ENCODE measurements around the gene CUX1. TPM values are rescaled to one million over a fixed set of nuclear protein-coding genes. Genes with fewer than 3 reads are reported as not detected.

The CUX1 gene
- total RNA-seq, 1 experiment from 2014 or later, result 39.6 TPM

DNA sequence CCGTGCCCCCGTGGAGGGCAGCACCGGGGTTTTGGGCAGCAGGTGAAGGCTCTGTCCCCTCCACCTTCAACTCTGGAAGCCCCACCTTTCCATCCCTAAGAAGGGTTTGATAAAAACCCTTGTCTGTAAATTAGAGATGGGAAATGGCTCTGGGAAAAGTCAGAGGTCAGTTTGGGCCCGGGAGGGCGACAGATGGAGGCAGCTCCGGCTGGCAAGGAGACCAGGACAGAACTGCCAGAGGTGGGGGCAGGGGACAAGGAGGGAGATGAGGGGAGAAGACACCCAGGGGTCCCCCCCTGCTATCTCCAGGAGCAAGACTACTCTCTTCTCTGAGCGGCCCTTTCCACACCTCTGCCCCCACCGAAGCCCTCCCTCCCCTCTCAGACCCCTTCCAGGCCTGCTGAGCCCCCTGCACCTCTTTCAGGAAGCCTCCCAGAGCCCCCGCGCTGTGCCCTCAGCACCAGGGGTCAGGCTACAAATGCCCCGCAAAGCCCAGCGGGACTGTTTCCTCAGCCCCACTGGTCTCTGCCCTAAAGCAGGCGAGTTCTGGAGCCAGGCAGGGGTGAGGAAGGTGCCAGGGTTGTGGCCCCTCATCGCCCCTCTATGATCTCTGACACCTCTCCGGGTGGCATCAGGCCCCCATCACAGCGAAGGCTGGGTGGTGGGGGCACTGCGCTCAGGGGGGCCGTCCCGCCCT, 468.3 kb downstream of the CUX1 start:
- POLR2A ChIA-PET (ENCODE audit: unreplicated experiment), result no interaction called here
- Histone ChIP-seq H4K20me1 (ENCODE audit: low read length) (no peaks in the 10 kb centered on the region), H2AFZ (ENCODE audit: low read length) (peak overlapping the region; percentile 97), H3K9me2 (replicated peaks; ENCODE audit: low read length) (no peaks in the 10 kb centered on the region), H3K79me2 (ENCODE audit: low read length) (no peaks in the 10 kb centered on the region), H3K9ac (ENCODE audit: low read length) (peak overlapping the region; percentile 80; the same call in 1 of the 2 replicates), H3F3A (ENCODE audit: low read length, unreplicated experiment) (no peaks in the 10 kb centered on the region), H3K4me2 (ENCODE audit: low read length) (peak overlapping the region; percentile 99), H3K4me1 (ENCODE audit: insufficient read depth, low read length) (peaks cover 11% of the 10 kb centered on the region), H3K27me3 (ENCODE audit: low read length) (no peaks in the 10 kb centered on the region), H3K4me3 (ENCODE audit: low read length) (peak overlapping the region; percentile 84), H3K36me3 (ENCODE audit: low read depth, low read length) (no peaks in the 10 kb centered on the region), H3K27ac (ENCODE audit: low read length) (no peak overlapping the region), H3K9me3 (ENCODE audit: low read length) (no peaks in the 10 kb centered on the region)
- intact Hi-C loops (cut with micrococcal nuclease), result loop anchor here (5.0 kb wide), 1 partner anchor 77 kb away; no protein-coding TSS in a partner anchor
- ATAC-seq (no peak), DNase-seq (no peak)
- TF ChIP-seq, protein P1, sequence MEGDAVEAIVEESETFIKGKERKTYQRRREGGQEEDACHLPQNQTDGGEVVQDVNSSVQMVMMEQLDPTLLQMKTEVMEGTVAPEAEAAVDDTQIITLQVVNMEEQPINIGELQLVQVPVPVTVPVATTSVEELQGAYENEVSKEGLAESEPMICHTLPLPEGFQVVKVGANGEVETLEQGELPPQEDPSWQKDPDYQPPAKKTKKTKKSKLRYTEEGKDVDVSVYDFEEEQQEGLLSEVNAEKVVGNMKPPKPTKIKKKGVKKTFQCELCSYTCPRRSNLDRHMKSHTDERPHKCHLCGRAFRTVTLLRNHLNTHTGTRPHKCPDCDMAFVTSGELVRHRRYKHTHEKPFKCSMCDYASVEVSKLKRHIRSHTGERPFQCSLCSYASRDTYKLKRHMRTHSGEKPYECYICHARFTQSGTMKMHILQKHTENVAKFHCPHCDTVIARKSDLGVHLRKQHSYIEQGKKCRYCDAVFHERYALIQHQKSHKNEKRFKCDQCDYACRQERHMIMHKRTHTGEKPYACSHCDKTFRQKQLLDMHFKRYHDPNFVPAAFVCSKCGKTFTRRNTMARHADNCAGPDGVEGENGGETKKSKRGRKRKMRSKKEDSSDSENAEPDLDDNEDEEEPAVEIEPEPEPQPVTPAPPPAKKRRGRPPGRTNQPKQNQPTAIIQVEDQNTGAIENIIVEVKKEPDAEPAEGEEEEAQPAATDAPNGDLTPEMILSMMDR (conservative IDR thresholded peaks at IDR 0.05; ENCODE audit: low read depth, low read length), result no peak
- TF ChIP-seq EZH2 (IDR thresholded peaks at IDR 0.05; ENCODE audit: low read length, unreplicated experiment), result no peak
- no peak for TF ChIP-seq EZH2phosphoT487 (IDR thresholded peaks at IDR 0.05; ENCODE audit: borderline replicate concordance, low read length)
- BruUV-seq (replicated peaks), result no TSS peak
- CTCF ChIA-PET, result interaction anchor here (0.6 kb wide), 1 partner anchor 41 kb away, joined by 3 read pairs; no protein-coding TSS in a partner anchor

DNA sequence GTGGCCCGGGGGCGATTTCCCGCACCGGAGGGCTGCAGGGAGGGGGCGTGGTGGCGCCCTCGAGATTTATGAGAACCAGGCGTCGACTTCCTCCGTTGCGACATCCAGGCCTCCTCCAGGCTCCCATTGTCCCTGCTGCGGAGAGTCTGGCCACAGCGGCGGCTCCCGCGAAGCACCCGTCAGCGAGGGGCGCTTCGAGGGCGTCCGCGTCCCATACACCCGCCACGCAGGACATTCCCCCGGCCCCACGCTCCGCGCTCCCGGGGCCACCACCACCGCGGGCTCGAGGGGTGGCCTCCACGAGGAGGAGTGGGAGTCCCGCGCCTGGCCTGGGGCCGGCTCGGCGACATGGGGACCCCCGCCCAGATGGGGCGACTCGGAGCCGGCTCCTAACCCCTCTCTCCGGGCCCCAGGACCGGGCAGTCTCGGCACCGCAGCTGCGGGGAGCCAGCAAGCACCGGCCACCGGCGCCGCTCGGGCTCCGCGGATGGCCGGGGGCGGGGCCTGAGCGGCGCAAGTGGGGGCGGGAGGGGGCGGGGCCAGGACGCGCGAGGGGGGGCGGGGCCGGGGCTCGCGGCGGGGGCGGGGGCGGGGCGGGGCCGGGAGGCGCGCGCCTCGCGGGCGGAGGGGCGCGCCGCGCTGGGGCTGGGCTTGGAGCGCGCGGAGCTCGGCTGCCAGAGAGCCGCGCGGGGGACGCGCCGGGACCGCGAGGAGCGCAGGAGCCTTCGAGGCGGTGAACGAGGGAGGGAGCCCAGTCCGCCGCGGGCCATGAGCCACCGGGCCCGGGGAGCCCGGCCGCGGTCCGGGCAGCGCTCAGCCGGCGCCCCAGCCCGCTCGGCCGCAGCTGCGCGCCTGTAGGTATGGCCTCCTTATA, 469.0 kb downstream of the CUX1 start, which contains the start of gene SH2B2:
TSS of gene SH2B2 (plus strand) at position 632 of the 874 bp plus-strand sequence. CDS start 13,683 bp downstream, outside the sequence.
- TF ChIP-seq, protein P1 (conservative IDR thresholded peaks at IDR 0.05; ENCODE audit: low read depth, low read length), result no peak
- TF ChIP-seq EZH2phosphoT487 (IDR thresholded peaks at IDR 0.05; ENCODE audit: borderline replicate concordance, low read length), result no peak
- no peak for TF ChIP-seq EZH2 (IDR thresholded peaks at IDR 0.05; ENCODE audit: low read length, unreplicated experiment)

More for the DNA sequence above, 469.0 kb downstream of the CUX1 start, which contains the start of gene SH2B2:
- Histone ChIP-seq H3K27me3 (ENCODE audit: low read length) (no peaks in the 10 kb centered on the region), H3K4me3 (ENCODE audit: low read length) (peak within 1 kb of the TSS; percentile 84), H3K9ac (ENCODE audit: low read length) (peak within 1 kb of the TSS; percentile 80), H3K27ac (ENCODE audit: low read length) (no peak within 1 kb of the TSS), H3K9me2 (replicated peaks; ENCODE audit: low read length) (no peaks in the 10 kb centered on the region), H2AFZ (ENCODE audit: low read length) (peak within 1 kb of the TSS; percentile 97), H3K9me3 (ENCODE audit: low read length) (no peaks in the 10 kb centered on the region), H3K36me3 (ENCODE audit: low read depth, low read length) (no peaks in the 10 kb centered on the region), H4K20me1 (ENCODE audit: low read length) (no peaks in the 10 kb centered on the region), H3K4me2 (ENCODE audit: low read length) (peak within 1 kb of the TSS; percentile 99), H3F3A (ENCODE audit: low read length, unreplicated experiment) (no peaks in the 10 kb centered on the region), H3K79me2 (ENCODE audit: low read length) (no peaks in the 10 kb centered on the region), H3K4me1 (ENCODE audit: insufficient read depth, low read length) (peaks cover 11% of the 10 kb centered on the region)
- ChIA-PET POLR2A (ENCODE audit: unreplicated experiment) (interaction anchor here (0.5 kb wide), 1 partner anchor 713 kb away, joined by 3 read pairs; no protein-coding TSS in a partner anchor), CTCF (interaction anchor here (0.6 kb wide), 1 partner anchor 42 kb away, joined by 3 read pairs; no protein-coding TSS in a partner anchor)
- intact Hi-C loops (cut with micrococcal nuclease), result loop anchor here (5.0 kb wide), 1 partner anchor 76 kb away; no protein-coding TSS in a partner anchor
- ATAC-seq, result peak; percentile 55
- DNase-seq, result peak; percentile 49
- TSS peak; percentile 73 for BruUV-seq (replicated peaks)
